ENCODE measurements around the gene CELF1.

- TF ChIP-seq CTCF (IDR thresholded peaks at IDR 0.05) (no peak), POLR2A (IDR thresholded peaks at IDR 0.05) (no peak)
Measured at GRCh38 chr11:47461876-47462275, 91.1 kb downstream of the CELF1 start.

All from uterus (tissue), 2 donors.